OCI-LY3 (cell line): Measurements from ENCODE around the gene LRRN2.

Source experiments
- CTCF ChIP-seq: fragments of 200-600, 300-600 bp; sonication (generic); IDR thresholded peaks from 2 replicates; pipeline ENCODE4 v1.5.1; 2014; ENCODE audit warnings: antibody characterized with exemption, low read length, low read depth
- EZH2phosphoT487 ChIP-seq: fragments of 200-600 bp; shearing (Covaris generic); IDR thresholded peaks from 2 replicates; pipeline ENCODE4 v1.6.1; 2018; ENCODE audit warnings: antibody characterized with exemption, mixed run types, low read depth

- TF ChIP-seq CTCF: no peak
- TF ChIP-seq EZH2phosphoT487: no peak
Measured at GRCh38 chr1:204581759-204582158, 103.8 kb downstream of the LRRN2 start.
